OCI-LY7 (cell line): ENCODE data around the gene MRGPRX2.

ENCODE experiments used
- EZH2phosphoT487 ChIP-seq: fragments of 200-600 bp; sonication (generic); IDR thresholded peaks from 2 replicates; pipeline ENCODE4 v1.6.1; 2018; ENCODE audit warnings: low read depth, borderline replicate concordance, mild to moderate bottlenecking, mixed run types, antibody characterized with exemption, low read length, moderate library complexity, mixed read lengths
- TF ChIP-seq, protein P1 (sequence below): fragments of 200-600 bp; sonication (generic); conservative IDR thresholded peaks from 2 replicates; pipeline ENCODE4 v1.5.1; 2014; ENCODE audit warnings: mild to moderate bottlenecking, antibody characterized with exemption, low read length, moderate library complexity, mixed read lengths

DNA sequence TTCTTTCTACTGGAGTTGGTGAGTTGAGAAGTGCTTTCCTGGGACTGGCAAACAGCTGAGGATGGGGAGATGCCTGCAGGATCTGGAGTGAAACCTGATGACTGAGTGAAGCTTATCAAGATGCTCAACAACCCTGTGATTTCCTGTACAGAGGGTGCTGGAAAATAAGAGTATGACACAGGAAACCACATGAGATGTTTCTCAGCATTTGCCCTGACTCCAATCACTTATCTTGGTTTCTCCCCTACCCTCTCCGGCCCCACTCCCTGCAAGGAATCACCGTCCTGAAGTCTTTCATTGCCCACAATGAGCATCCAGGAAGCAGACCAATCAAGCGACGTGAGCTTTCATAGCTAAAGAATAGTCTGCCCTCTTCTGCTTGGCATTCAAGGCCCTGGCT lies at the start of gene MRGPRX2:
- TF ChIP-seq, protein P1, sequence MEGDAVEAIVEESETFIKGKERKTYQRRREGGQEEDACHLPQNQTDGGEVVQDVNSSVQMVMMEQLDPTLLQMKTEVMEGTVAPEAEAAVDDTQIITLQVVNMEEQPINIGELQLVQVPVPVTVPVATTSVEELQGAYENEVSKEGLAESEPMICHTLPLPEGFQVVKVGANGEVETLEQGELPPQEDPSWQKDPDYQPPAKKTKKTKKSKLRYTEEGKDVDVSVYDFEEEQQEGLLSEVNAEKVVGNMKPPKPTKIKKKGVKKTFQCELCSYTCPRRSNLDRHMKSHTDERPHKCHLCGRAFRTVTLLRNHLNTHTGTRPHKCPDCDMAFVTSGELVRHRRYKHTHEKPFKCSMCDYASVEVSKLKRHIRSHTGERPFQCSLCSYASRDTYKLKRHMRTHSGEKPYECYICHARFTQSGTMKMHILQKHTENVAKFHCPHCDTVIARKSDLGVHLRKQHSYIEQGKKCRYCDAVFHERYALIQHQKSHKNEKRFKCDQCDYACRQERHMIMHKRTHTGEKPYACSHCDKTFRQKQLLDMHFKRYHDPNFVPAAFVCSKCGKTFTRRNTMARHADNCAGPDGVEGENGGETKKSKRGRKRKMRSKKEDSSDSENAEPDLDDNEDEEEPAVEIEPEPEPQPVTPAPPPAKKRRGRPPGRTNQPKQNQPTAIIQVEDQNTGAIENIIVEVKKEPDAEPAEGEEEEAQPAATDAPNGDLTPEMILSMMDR = no peak
- no peak for TF ChIP-seq EZH2phosphoT487
